ENCODE results near the gene SPRR2B.

DNA sequence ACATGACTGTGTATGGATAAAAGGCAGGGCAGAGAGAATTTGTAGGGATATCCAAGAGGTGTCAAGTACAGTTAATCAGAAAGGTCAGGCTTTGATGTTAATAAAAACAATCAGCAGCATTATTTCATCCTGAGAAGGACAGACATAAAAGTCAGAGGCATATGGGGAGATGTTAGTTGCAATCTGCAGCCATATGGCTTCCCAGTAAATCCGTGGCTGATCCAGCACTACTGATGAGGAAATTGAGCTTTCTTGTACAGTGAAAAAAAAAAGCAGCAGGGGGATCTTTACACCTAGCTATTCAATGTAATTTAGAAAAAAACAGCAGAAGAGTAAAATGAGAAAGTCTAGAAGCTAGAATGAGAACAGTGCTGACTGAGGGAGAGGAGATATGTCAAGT is 42.6 kb downstream of the SPRR2B start:
- TF ChIP-seq POLR2A (IDR thresholded peaks at IDR 0.05), result no peak
- TF ChIP-seq, protein P1, sequence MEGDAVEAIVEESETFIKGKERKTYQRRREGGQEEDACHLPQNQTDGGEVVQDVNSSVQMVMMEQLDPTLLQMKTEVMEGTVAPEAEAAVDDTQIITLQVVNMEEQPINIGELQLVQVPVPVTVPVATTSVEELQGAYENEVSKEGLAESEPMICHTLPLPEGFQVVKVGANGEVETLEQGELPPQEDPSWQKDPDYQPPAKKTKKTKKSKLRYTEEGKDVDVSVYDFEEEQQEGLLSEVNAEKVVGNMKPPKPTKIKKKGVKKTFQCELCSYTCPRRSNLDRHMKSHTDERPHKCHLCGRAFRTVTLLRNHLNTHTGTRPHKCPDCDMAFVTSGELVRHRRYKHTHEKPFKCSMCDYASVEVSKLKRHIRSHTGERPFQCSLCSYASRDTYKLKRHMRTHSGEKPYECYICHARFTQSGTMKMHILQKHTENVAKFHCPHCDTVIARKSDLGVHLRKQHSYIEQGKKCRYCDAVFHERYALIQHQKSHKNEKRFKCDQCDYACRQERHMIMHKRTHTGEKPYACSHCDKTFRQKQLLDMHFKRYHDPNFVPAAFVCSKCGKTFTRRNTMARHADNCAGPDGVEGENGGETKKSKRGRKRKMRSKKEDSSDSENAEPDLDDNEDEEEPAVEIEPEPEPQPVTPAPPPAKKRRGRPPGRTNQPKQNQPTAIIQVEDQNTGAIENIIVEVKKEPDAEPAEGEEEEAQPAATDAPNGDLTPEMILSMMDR (IDR thresholded peaks at IDR 0.05), result no peak
